Cardiac muscle cell (in vitro differentiated cells and primary cell): Measurements from ENCODE around the gene LCE2B. TPM values are rescaled to one million over a fixed set of nuclear protein-coding genes. Genes with fewer than 3 reads are reported as not detected.

Experiments
- polyA plus RNA-seq: library from polyadenylated mRNA; unstranded; fragments of >200 nt; fragmentation: Nextera tagmentation; extraction: Ambion mirVana; gene quantifications from 2 replicates; pipeline ENCODE4 v1.2.1, GENCODE V29; 2016
- total RNA-seq: library from RNA; depleted of rRNA; stranded (reverse); fragments of >200 nt; gene quantifications from 2 replicates; pipeline ENCODE4 v1.2.3, GENCODE V29; 2016

LCE2B gene
- total and polyA plus RNA-seq, 2 experiments from 2014 or later, result not detected

Other genes starting within 250 kb of the LCE2B start
- gene LCE5A, start 175.3 kb upstream of the LCE2B start, total RNA-seq, result not detected in 2 replicates
- not detected in 2 replicates for gene LCE5A, start 175.3 kb upstream of the LCE2B start, polyA plus RNA-seq
- not detected in 2 replicates for gene CRCT1, start 171.6 kb upstream of the LCE2B start, total RNA-seq
- gene CRCT1, start 171.6 kb upstream of the LCE2B start, polyA plus RNA-seq, result not detected in 2 replicates
- not detected in 2 replicates for gene LCE3E, start 119.3 kb upstream of the LCE2B start, total RNA-seq
- gene LCE3E, start 119.3 kb upstream of the LCE2B start, polyA plus RNA-seq, result not detected in 2 replicates
- not detected in 2 replicates for gene LCE3D, start 105.6 kb upstream of the LCE2B start, total RNA-seq
- gene LCE3D, start 105.6 kb upstream of the LCE2B start, polyA plus RNA-seq, result not detected in 2 replicates
- not detected in 2 replicates for gene LCE3C, start 85.9 kb upstream of the LCE2B start, total RNA-seq
- not detected in 2 replicates for gene LCE3C, start 85.9 kb upstream of the LCE2B start, polyA plus RNA-seq
- gene LCE3B, start 72.3 kb upstream of the LCE2B start, total RNA-seq, result not detected in 2 replicates
- gene LCE3B, start 72.3 kb upstream of the LCE2B start, polyA plus RNA-seq, result not detected in 2 replicates
- not detected in 2 replicates for gene LCE3A, start 63.0 kb upstream of the LCE2B start, total RNA-seq
- not detected in 2 replicates for gene LCE3A, start 63.0 kb upstream of the LCE2B start, polyA plus RNA-seq
- not detected in 2 replicates for gene LCE2D, start 22.7 kb upstream of the LCE2B start, total RNA-seq
- gene LCE2D, start 22.7 kb upstream of the LCE2B start, polyA plus RNA-seq, result not detected in 2 replicates
- gene LCE2C, start 10.8 kb upstream of the LCE2B start, total RNA-seq, result not detected in 2 replicates
- gene LCE2C, start 10.8 kb upstream of the LCE2B start, polyA plus RNA-seq, result not detected in 2 replicates
- not detected in 2 replicates for gene LCE2A, start 12.2 kb downstream of the LCE2B start, total RNA-seq
- not detected in 2 replicates for gene LCE2A, start 12.2 kb downstream of the LCE2B start, polyA plus RNA-seq
- not detected in 2 replicates for gene LCE4A, start 22.0 kb downstream of the LCE2B start, total RNA-seq
- not detected in 2 replicates for gene LCE4A, start 22.0 kb downstream of the LCE2B start, polyA plus RNA-seq
- gene KPRP, start 71.9 kb downstream of the LCE2B start, total RNA-seq, result not detected in 2 replicates
- gene KPRP, start 71.9 kb downstream of the LCE2B start, polyA plus RNA-seq, result not detected in 2 replicates
- not detected in 2 replicates for gene LCE1F, start 89.0 kb downstream of the LCE2B start, total RNA-seq
- not detected in 2 replicates for gene LCE1F, start 89.0 kb downstream of the LCE2B start, polyA plus RNA-seq
- gene LCE1E, start 100.1 kb downstream of the LCE2B start, total RNA-seq, result not detected in 2 replicates
- gene LCE1E, start 100.1 kb downstream of the LCE2B start, polyA plus RNA-seq, result not detected in 2 replicates
- not detected in 2 replicates for gene LCE1D, start 110.6 kb downstream of the LCE2B start, total RNA-seq
- gene LCE1D, start 110.6 kb downstream of the LCE2B start, polyA plus RNA-seq, result not detected in 2 replicates
- not detected in 2 replicates for gene LCE1C, start 120.5 kb downstream of the LCE2B start, total RNA-seq
- gene LCE1C, start 120.5 kb downstream of the LCE2B start, polyA plus RNA-seq, result not detected in 2 replicates
- gene LCE1B, start 125.8 kb downstream of the LCE2B start, total RNA-seq, result not detected in 2 replicates
- gene LCE1B, start 125.8 kb downstream of the LCE2B start, polyA plus RNA-seq, result not detected in 2 replicates
- not detected in 2 replicates for gene LCE1A, start 141.3 kb downstream of the LCE2B start, total RNA-seq
- gene LCE1A, start 141.3 kb downstream of the LCE2B start, polyA plus RNA-seq, result not detected in 2 replicates
- not detected in 2 replicates for gene LCE6A, start 156.7 kb downstream of the LCE2B start, total RNA-seq
- gene LCE6A, start 156.7 kb downstream of the LCE2B start, polyA plus RNA-seq, result not detected in 2 replicates
- gene LCE7A, start 173.9 kb downstream of the LCE2B start, total RNA-seq, result not detected in 2 replicates
- not detected in 2 replicates for gene LCE7A, start 173.9 kb downstream of the LCE2B start, polyA plus RNA-seq
- not detected in 2 replicates for gene SMCP, start 192.2 kb downstream of the LCE2B start, total RNA-seq
- gene SMCP, start 192.2 kb downstream of the LCE2B start, polyA plus RNA-seq, result not detected in 2 replicates
- gene IVL, start 222.4 kb downstream of the LCE2B start, total RNA-seq, result not detected in 2 replicates
- not detected in 2 replicates for gene IVL, start 222.4 kb downstream of the LCE2B start, polyA plus RNA-seq